DMS153 treated with DMSO at 0.1 percent for 48 hours (cell line): ENCODE measurements around the gene SBF2.

Experiments
- DNase-seq: peaks from one replicate; lab custom pipeline; 2025; ENCODE audit not compliant: unreplicated experiment; lab: John Stamatoyannopoulos, UW

The SBF2 gene

GRCh38 chr11:9861860-9862725 lies 431.9 kb downstream of the SBF2 start:
- DNase-seq, result peak; percentile 47

DNA sequence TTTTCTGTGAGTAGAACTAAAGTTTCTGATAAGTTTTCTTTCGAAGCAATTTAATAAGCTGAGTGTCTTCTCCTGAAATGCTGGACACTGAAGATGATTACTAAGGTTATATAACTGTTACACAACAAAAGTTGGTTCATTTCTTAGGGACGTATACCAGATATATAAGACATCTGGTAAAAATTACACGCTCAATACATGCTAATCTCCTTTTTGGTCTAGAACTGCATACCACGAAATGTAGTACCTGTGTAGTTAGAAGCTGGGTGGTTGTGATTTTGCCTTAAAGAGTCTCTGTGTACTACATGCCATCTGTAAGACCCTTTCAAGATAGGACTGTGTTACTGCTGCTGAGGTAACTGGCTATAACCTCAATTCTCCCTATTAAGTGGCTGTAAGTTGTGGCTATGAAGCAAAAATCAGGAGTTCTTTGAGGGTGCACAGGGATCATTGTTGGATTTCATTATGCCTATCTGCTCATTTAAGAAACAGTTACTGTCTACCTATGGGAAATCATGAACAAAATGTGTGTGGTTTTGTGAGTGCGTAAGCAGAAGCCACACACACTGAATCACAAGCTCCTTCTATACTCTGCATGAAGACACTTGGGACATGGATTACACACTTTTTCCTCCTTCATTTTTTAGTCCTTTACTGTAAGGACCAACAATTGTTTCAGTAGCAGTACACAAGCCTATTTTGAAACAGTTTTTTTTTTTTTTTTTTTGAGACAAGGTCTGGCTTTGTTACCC lies 434.3 kb downstream of the SBF2 start:
- no peak for DNase-seq

- DNase-seq, result no peak
Observed at GRCh38 chr11:9858822-9859221, 435.2 kb downstream of the SBF2 start.

DNA sequence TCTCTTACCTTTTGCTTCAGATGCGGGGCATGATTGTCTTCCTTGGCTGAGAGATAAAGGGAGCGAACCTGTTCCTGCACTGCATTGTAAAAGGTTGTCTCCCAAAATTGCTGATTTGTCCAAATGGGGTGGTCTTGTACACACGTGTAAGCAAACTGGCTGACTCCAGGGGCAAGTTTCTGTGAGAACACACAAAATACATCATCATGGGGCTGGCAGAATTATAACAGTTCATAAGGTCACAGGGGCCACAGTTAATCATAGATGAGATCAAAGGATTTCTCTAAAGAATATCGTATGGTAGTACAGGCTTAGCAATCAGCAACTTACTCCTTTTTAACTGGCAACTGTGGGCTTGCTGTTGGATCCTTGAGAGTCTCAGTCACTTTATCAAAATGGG lies 435.8 kb downstream of the SBF2 start:
- no peak for DNase-seq

DNA sequence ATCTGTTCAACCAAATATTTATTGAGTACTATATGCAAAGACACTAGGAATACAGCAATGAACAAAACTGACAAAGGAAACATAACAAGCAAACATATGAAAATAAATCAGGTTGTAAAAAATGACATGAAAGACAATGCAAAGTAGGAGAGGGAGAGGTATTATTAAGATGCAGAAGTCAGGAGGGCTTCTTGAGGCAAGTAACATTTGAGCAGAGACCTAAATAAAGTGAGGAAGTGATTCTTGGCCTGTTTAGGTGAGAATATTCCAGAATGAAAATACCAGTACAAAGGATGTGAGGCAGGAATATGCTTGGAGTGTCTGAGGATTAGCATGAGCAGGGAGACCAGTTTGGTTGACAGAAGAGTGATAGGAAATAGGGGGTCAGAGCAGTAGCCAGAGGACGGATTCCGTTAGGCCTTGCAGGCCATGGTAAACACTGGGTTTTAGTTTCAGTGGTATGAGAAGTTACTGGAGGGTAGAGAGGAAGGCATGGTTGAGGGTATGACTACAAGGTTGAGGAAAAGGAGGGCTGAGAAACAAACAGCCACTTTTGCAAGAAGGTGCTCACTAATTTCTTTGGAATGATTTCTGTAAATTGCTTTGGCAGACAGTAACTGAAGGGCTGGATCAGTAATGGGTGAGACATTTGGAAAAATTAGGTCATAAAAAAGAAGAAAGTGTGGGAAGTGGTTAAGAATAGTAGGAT lies 438.3 kb downstream of the SBF2 start:
- no peak for DNase-seq

DNA sequence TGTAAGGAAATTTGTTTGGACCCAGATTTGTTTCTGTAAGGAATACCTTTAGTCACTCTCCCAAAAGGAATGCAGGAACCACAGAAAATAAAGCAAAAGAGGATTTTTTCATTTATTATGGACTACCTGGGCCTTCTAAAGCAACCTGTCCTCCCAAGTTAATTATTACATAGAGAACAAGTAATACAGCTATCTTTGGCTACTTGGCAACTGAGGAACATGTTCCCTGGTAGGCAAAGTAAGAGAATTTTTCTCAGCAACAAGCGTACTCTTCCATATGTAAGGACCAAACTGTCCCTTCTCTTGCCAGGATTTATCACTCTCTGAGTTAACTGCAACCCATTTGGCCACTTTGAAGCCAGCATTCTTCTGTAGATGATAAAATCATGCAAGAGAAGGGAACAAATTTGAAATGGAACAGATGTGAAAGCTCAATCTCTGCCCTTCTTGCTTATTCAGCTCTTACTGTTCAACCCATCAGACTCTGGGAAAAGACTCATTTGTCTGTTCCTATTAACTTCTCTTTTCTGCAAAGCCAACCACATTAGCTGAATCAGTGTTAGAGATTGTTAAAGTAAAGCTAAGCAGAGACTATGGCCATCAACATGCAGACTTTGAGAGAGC lies 440.0 kb downstream of the SBF2 start:
- no peak for DNase-seq

DNA sequence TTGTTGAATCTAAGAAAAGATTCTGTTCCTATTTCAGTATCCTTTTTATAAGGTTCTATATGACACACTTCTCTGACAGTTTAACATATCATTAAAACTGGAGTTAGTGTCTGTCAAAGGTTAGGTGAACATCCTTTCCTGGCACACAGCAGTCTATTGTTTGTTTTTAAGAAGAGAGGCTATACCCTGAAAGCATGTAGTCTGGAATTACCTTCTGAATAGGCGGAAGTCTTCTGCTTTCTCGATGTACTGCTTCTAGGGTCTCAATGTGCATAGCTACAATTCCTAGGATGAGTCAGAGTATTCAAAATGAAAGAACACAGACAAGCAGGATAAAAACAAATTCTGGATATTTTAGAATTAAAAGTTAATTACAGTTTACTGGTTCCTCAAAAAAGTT lies 441.6 kb downstream of the SBF2 start:
- DNase-seq, result no peak

- DNase-seq, result no peak
Observed at GRCh38 chr11:9851366-9851765, 442.7 kb downstream of the SBF2 start.

- no peak for DNase-seq
Observed at GRCh38 chr11:9850224-9850895, 443.7 kb downstream of the SBF2 start.

DNA sequence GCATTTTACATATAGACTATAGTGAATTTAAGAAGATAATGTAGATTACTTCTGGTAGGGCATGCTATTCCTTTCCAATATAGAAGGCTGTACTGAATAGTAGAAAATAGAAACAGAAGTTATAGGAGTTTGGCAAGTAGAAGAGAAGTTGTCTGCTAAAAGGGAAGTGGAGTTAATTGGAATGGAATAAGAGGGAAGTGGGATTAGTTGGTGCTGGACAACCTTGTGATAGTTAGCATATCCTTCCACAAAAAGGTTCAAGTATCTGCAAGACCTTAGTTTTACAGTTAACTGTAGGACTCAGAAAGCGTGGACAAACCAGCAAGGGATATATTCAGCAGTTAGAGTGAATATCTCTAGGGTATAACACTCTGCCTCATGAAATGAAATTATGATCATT lies 444.6 kb downstream of the SBF2 start:
- DNase-seq, result no peak

DNA sequence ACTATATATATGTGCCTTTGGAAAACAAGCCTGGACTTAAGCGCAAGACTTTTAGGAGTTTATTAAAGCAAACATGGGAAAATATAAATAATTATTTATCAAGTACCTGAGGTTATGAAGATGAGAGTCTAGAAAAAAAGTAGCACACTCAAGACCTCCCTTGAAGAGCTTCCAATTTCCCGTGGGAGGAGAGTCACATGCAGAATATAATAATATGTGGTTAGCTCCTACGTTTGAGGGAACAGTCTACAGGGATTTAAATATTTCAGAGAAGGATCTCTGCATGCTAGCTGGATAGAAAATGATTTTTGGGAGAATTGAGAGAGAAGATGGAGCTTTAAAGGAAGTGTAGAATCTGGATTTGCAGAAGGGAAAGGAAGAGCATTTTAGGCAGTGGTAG lies 446.4 kb downstream of the SBF2 start:
- DNase-seq, result no peak

GRCh38 chr11:9842923-9843322 lies 451.1 kb downstream of the SBF2 start:
- no peak for DNase-seq

GRCh38 chr11:9840460-9841004 lies 453.5 kb downstream of the SBF2 start:
- no peak for DNase-seq

GRCh38 chr11:9839550-9839949 lies 454.5 kb downstream of the SBF2 start:
- no peak for DNase-seq

GRCh38 chr11:9838961-9839360 lies 455.1 kb downstream of the SBF2 start:
- no peak for DNase-seq

DNA sequence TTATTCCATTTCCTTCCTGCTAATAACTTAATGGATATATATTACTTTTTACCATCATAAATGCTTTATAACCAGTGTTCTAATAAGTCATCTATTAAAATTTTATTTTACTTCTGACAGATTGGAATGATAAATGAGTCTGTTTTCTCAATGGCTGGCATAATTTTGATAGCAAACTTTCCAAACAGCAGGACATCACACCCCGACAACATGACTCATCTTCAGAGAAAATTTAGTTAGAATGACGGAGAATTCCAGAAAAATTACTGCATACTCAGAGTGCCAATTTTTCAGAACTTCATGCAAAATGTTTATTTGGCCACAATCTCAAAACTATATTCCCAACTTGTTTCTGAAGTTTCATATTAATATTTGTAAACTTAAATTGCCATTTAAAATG lies 455.8 kb downstream of the SBF2 start:
- no peak for DNase-seq

DNA sequence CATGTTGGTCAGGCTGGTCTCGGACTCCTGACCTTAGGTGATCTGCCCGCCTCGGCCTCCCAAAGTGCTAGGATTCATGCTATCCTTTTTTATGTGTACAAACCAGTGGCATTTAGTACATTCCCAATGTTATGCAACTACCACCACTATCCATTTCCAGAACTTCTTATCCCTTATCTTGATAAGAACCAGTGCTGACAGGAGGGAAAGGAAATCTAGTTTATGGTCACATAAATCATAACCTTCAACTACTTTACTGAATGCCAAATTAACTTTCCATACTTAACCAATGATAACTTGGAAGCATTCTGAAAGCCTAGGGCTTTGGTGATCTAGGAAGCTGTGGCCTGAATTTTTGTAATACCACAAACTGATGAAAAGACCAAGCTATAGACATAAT lies 459.7 kb downstream of the SBF2 start:
- DNase-seq, result no peak

DNA sequence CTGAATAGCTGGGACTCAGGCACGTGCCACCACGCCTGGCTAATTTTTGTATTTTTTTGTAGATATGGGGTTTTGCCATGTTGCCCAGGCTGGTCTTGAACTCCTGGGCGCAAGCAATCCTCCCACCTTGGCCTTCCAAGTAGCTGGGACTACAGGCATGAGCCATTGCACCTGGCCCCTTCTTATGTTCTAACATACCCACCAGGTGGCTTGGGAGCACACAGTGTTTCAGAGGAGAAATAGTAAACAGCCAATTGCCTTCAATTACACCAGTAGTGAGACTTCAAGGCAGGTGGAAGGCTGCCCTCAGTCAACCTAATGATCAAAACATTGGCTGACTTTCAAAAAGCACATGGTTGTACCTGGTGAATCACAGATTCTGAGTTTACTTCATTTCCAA lies 462.9 kb downstream of the SBF2 start:
- no peak for DNase-seq

DNA sequence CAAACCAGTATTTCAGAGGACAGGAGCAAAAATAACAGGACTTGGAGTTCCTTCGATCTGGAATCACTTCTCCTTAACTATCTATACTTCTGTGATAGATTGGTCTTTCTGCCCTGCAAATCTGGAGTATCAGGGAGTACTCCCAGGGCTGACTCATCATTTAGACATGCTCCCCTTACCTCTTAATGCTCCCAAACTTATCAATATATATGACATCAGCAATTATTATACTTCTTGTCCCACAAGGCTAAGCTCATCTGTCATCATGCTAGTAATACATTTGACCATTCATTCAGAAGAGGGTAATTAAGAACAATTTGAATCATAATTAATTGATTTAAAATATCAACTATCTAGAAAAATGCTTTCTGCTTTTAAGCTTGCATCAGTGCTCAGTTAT lies 466.3 kb downstream of the SBF2 start:
- DNase-seq, result no peak

- DNase-seq, result no peak
Observed at GRCh38 chr11:9826390-9826789, 467.6 kb downstream of the SBF2 start.

DNA sequence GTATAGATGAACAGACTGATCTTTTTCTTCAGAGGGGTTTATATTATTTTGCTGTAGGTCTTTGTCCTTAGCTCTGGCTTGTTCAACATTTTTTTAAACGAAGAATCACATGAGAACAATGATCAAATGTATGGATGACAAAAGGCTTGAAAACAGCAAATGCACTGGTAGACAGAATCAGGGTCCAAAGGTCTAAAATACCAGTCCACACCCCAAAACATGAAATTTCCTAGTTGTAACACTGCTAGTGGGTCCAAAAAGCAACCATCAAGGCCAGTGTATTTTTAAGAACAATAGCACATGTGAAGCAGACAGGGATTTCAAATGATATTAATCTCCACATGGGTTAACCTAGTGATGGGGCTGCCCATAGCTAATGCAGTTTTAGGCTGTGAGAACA lies 468.1 kb downstream of the SBF2 start:
- no peak for DNase-seq
